ENCODE data around the gene AOPEP. TPM values are rescaled to one million over a fixed set of nuclear protein-coding genes. Genes with fewer than 3 reads are reported as not detected.

AOPEP gene
- total and polyA plus RNA-seq, 2 of the 13 experiments (the other 11 are each of a cell fraction or from before 2014, with no cell fraction given), result 22.2 to 41.6 TPM

DNA sequence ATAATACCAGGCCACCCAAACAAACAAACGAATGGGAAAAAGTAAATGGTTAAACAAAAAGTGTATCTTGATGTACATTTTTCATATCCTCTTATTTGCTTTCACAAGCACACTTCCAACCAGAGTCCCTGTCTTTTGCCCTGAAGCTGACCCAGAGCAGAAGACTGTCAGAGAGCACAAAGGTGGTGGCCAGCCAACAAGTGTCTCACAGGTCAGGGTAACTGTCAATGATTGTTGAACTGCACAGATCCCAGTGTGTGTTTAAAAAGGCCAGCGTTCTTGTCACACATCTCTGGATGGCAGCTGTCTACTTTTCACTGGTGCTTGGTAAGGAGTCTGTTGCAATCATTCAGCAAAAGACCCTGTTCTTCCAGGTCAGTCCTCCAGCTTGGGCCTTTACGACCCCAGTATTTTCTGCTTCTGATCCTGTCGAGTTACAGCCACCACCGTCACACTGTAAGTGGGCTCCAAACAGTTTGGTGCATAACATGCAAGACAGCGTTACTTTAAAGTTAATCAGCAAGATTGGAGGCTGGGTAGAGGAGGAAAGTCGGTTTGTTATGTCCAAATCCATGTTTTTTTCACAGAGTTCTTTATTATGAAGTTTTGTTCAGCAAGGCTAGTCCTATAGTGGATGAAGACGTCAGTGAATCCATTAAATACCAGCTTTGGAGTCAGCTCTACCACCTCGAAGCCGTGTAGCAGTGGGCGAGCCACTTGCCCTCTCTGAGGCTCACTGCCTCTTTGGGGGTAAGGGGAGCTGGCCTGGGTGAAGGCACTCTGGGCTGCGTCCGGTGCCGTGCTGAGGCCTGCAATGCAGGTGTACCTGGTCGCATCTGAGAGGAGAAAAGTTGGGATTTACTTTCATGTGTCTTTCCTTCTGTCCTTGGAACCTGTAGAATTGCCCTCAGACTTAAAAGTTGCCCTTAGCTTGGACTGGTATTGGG is 265.7 kb downstream of the AOPEP start (continued):
- TF ChIP-seq, protein P1, sequence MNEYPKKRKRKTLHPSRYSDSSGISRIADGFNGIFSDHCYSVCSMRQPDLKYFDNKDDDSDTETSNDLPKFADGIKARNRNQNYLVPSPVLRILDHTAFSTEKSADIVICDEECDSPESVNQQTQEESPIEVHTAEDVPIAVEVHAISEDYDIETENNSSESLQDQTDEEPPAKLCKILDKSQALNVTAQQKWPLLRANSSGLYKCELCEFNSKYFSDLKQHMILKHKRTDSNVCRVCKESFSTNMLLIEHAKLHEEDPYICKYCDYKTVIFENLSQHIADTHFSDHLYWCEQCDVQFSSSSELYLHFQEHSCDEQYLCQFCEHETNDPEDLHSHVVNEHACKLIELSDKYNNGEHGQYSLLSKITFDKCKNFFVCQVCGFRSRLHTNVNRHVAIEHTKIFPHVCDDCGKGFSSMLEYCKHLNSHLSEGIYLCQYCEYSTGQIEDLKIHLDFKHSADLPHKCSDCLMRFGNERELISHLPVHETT (CRISPR knock-in tag; conservative IDR thresholded peaks at IDR 0.05), result no peak
- TF ChIP-seq HOXA3 (CRISPR knock-in tag; IDR thresholded peaks at IDR 0.05) (peak; percentile 74; the same call in 1 of the 2 replicates), PPARG (CRISPR knock-in tag; conservative IDR thresholded peaks at IDR 0.05) (peak; percentile 80), ERF (CRISPR knock-in tag; IDR thresholded peaks at IDR 0.05) (peak; percentile 69; the same call in 1 of the 2 replicates), CBX5 (CRISPR knock-in tag; IDR thresholded peaks at IDR 0.05; ENCODE audit: borderline replicate concordance) (peak; percentile 60; the same call in 1 of the 2 replicates), KDM3A (CRISPR knock-in tag; IDR thresholded peaks at IDR 0.05; ENCODE audit: low read depth) (peak; percentile 51; the same call in 1 of the 2 replicates), NFATC3 (CRISPR knock-in tag; IDR thresholded peaks at IDR 0.05) (no peak), ZNF879 (CRISPR knock-in tag; IDR thresholded peaks at IDR 0.05) (no peak), SIN3A (IDR thresholded peaks at IDR 0.05; ENCODE audit: borderline replicate concordance, low read depth, low read length) (peak; percentile 56; the same call in 1 of the 2 replicates), ZNF224 (CRISPR knock-in tag; IDR thresholded peaks at IDR 0.05) (no peak), ZNF510 (CRISPR knock-in tag; IDR thresholded peaks at IDR 0.05; ENCODE audit: low read depth) (no peak), ZNF34 (CRISPR knock-in tag; IDR thresholded peaks at IDR 0.05; ENCODE audit: borderline replicate concordance) (peak; percentile 84; the same call in 1 of the 2 replicates), SMAD1 (CRISPR knock-in tag; IDR thresholded peaks at IDR 0.05; ENCODE audit: borderline replicate concordance, low read depth) (no peak), KDM4B (CRISPR knock-in tag; IDR thresholded peaks at IDR 0.05) (no peak), ZNF615 (CRISPR knock-in tag; IDR thresholded peaks at IDR 0.05; ENCODE audit: borderline replicate concordance) (no peak), ZKSCAN1 (IDR thresholded peaks at IDR 0.05; ENCODE audit: low read length) (no peak), U2AF2 (IDR thresholded peaks at IDR 0.05; ENCODE audit: low read depth, low read length) (no peak), ZNF468 (CRISPR knock-in tag; IDR thresholded peaks at IDR 0.05) (no peak), ZFP90 (CRISPR knock-in tag; IDR thresholded peaks at IDR 0.05; ENCODE audit: borderline replicate concordance) (no peak), NPAS2 (CRISPR knock-in tag; IDR thresholded peaks at IDR 0.05; ENCODE audit: borderline replicate concordance) (no peak), ZNF264 (CRISPR knock-in tag; IDR thresholded peaks at IDR 0.05) (no peak), RAD21 (CRISPR knock-in tag; IDR thresholded peaks at IDR 0.05) (peak; percentile 58; the same call in 1 of the 2 replicates), SALL1 (CRISPR knock-in tag; IDR thresholded peaks at IDR 0.05) (peak; percentile 98)
- TF ChIP-seq, protein P2, sequence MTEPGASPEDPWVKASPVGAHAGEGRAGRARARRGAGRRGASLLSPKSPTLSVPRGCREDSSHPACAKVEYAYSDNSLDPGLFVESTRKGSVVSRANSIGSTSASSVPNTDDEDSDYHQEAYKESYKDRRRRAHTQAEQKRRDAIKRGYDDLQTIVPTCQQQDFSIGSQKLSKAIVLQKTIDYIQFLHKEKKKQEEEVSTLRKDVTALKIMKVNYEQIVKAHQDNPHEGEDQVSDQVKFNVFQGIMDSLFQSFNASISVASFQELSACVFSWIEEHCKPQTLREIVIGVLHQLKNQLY (CRISPR knock-in tag; IDR thresholded peaks at IDR 0.05), result peak; percentile 52; the same call in 1 of the 2 replicates
- TF ChIP-seq, protein P3, sequence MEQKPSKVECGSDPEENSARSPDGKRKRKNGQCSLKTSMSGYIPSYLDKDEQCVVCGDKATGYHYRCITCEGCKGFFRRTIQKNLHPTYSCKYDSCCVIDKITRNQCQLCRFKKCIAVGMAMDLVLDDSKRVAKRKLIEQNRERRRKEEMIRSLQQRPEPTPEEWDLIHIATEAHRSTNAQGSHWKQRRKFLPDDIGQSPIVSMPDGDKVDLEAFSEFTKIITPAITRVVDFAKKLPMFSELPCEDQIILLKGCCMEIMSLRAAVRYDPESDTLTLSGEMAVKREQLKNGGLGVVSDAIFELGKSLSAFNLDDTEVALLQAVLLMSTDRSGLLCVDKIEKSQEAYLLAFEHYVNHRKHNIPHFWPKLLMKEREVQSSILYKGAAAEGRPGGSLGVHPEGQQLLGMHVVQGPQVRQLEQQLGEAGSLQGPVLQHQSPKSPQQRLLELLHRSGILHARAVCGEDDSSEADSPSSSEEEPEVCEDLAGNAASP (CRISPR knock-in tag; IDR thresholded peaks at IDR 0.05; ENCODE audit: borderline replicate concordance), result peak; percentile 60
- TF ChIP-seq, protein P4, sequence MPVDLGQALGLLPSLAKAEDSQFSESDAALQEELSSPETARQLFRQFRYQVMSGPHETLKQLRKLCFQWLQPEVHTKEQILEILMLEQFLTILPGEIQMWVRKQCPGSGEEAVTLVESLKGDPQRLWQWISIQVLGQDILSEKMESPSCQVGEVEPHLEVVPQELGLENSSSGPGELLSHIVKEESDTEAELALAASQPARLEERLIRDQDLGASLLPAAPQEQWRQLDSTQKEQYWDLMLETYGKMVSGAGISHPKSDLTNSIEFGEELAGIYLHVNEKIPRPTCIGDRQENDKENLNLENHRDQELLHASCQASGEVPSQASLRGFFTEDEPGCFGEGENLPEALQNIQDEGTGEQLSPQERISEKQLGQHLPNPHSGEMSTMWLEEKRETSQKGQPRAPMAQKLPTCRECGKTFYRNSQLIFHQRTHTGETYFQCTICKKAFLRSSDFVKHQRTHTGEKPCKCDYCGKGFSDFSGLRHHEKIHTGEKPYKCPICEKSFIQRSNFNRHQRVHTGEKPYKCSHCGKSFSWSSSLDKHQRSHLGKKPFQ (CRISPR knock-in tag; IDR thresholded peaks at IDR 0.05; ENCODE audit: insufficient replicate concordance), result no peak
